GM19043 (cell line): ENCODE results near the gene PLA2G4B.

Source experiments
- ATAC-seq: cut with Tn5 transposase; IDR thresholded peaks from one replicate; pipeline ENCODE4 v1.9.1; 2021; ENCODE audit warnings: low read depth; ENCODE audit not compliant: unreplicated experiment

The PLA2G4B gene

GRCh38 chr15:41806291-41807181 lies 32.1 kb upstream of the PLA2G4B start:
- no peak for ATAC-seq

GRCh38 chr15:41809121-41809520 lies 29.5 kb upstream of the PLA2G4B start:
- no peak for ATAC-seq

- ATAC-seq = no peak
Observed at GRCh38 chr15:41809526-41810220, 29.0 kb upstream of the PLA2G4B start.

- ATAC-seq = no peak
Observed at GRCh38 chr15:41810651-41811431, 27.8 kb upstream of the PLA2G4B start.

GRCh38 chr15:41811432-41812195 lies 27.0 kb upstream of the PLA2G4B start:
- ATAC-seq = no peak

GRCh38 chr15:41812820-41813375 lies 25.7 kb upstream of the PLA2G4B start:
- no peak for ATAC-seq

GRCh38 chr15:41813426-41813825 lies 25.2 kb upstream of the PLA2G4B start:
- no peak for ATAC-seq

GRCh38 chr15:41814534-41814933 lies 24.1 kb upstream of the PLA2G4B start:
- no peak for ATAC-seq

GRCh38 chr15:41816788-41817187 lies 21.9 kb upstream of the PLA2G4B start:
- ATAC-seq = no peak

- no peak for ATAC-seq
Observed at GRCh38 chr15:41817327-41817726, 21.3 kb upstream of the PLA2G4B start.

- ATAC-seq = no peak
Observed at GRCh38 chr15:41817781-41818180, 20.9 kb upstream of the PLA2G4B start.

GRCh38 chr15:41819455-41820050 lies 19.1 kb upstream of the PLA2G4B start:
- ATAC-seq = no peak

- ATAC-seq = no peak
Observed at GRCh38 chr15:41820791-41821423, 17.7 kb upstream of the PLA2G4B start.

GRCh38 chr15:41821831-41822230 lies 16.8 kb upstream of the PLA2G4B start:
- ATAC-seq = no peak

GRCh38 chr15:41822471-41822870 lies 16.2 kb upstream of the PLA2G4B start:
- no peak for ATAC-seq

GRCh38 chr15:41822957-41823356 lies 15.7 kb upstream of the PLA2G4B start:
- no peak for ATAC-seq

GRCh38 chr15:41823502-41823901 lies 15.1 kb upstream of the PLA2G4B start:
- ATAC-seq = no peak

GRCh38 chr15:41824062-41824745 lies 14.4 kb upstream of the PLA2G4B start:
- ATAC-seq = no peak

GRCh38 chr15:41825145-41825544 lies 13.5 kb upstream of the PLA2G4B start:
- ATAC-seq = no peak
